Pulmonary artery endothelial cell (primary cell): Measurements from ENCODE around the gene NEK6. TPM values are rescaled to one million over a fixed set of nuclear protein-coding genes. Genes with fewer than 3 reads are reported as not detected.

Source experiments
- DNase-seq: peaks from one replicate; pipeline ENCODE4 v3.0.0-alpha.2; 2011; ENCODE audit warnings: low read depth, low spot score
- total RNA-seq: library from RNA; depleted of rRNA; stranded (reverse); fragments of >200 nt; gene quantifications from 2 replicates; pipeline ENCODE4 v1.2.3, GENCODE V29; 2014

The NEK6 gene
- total RNA-seq, 1 donor from 2014 or later: 37.5 TPM

DNA sequence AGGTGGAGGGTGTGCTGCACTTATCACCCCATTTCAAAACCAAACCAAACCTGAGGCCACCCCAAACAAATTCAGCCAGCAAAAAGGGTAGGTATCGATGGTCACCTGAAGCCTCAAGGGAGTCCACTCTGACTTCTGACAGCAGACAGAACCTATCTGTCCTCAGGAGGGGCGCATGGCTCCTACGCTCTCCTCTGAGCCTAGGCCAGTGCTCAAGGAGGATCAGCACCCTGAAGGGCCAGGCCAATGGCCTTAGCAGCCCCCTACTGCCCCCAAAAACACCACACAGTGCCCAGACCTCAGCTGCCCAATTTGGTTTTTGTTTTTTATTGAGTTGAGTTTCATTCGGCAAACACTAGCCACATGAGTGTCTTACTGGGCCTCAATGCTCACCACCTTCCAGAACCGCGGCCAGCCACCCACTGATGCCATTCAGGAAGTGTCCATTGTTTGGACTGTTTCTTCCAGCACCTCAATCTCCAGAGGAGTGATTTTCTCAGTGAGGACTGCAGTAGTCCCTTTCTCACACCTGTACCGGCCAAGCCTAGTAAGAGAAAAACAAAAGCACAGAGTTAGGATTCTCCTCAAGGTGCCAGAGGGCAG lies 95.5 kb downstream of the NEK6 start:
- DNase-seq: no peak

DNA sequence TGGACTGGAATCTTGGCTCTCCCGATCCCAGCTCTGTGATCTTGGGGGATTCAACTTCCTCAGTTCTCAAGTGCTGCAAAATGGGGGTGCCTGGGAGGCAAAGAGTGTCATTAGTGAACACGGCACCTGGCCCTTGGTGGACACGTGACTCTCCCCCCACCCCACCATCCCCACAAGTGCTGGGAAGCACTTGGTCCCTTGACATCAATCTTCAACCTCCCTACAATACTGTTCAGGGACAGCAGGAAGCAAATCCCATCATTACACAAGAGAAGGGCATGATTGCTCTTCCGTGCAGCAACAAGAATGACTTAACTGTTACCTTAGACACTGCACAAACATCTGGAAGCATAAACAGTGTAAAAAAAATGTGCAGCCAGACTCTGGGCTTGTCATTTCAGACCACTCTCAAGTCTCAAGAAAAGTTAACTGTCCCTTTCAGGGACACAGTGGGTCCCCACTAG lies 96.1 kb downstream of the NEK6 start:
- DNase-seq: no peak

DNA sequence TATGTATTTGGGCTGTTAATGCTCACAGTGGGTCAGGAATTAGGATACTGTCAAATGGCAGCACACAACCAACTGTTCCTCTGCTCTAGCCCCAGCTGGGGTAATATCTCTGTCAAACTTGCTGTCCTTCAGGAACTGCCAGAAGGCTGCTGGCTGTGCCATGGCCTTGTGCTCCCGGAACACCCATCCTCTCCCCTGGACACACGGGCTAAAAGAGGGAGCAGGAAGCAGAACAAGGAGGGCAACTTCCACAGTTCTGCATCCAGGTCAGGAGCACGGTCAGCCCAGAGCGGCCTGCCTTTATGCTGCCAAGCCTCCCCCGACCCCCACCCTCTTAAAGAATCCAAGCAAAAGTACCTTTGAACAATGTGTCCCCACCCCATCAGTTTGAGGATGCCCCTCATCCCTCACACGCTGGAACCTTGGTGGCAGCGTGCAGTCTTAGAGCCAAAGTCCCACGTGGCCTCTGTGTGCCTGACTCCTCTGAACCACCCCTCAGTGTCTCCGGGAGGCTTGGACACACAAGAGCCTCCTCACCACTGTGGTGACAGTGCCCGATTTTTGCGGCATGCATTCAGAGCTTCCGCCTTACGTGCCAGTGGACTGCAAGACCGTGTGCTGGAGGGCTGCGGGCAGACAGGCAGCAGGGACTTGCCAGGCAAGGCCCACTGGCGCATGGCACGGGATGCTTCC lies 96.7 kb downstream of the NEK6 start:
- no peak for DNase-seq

DNA sequence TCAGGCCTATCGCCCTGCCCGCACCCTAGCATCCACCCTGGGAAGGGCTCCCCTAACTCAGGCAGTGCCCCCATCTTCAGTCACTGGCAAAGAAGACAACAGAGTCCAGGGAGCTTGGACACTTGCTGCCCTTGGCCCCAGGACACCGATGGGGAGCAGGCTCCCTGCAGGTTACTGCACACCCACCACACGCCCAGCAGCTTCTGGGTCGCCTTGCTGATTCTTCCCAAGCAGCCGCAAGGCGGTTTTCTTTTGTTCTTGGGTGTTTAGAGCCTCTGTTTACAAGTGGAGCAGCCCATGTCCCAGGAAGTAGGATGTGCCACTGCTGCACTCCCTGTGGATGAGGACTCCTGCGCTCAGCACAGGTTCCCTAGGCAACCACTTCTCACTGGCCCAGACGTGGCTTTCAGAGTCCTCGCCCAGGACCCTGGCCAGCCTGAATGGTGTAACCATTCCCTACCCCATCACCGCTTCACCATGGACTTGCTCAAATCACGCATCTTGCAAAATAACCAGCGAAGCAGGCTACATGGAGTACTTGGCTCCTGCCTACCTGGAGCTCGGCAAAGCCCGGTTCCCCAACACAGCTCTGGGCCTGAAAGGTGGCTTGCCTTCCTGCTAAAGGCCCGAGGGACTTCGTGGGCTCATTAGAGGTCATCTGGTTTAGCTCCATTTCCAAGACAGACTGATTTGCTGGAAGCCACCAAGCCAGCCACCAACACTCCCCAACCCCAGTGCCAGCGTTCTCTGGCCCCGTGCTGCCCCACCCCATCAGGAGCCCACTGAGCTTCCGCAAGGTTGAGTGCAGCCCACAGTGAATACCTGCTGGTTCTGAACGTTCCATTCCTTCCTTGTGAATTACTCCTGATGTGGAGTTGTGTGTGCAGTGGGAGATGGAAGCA lies 97.5 kb downstream of the NEK6 start:
- no peak for DNase-seq

DNA sequence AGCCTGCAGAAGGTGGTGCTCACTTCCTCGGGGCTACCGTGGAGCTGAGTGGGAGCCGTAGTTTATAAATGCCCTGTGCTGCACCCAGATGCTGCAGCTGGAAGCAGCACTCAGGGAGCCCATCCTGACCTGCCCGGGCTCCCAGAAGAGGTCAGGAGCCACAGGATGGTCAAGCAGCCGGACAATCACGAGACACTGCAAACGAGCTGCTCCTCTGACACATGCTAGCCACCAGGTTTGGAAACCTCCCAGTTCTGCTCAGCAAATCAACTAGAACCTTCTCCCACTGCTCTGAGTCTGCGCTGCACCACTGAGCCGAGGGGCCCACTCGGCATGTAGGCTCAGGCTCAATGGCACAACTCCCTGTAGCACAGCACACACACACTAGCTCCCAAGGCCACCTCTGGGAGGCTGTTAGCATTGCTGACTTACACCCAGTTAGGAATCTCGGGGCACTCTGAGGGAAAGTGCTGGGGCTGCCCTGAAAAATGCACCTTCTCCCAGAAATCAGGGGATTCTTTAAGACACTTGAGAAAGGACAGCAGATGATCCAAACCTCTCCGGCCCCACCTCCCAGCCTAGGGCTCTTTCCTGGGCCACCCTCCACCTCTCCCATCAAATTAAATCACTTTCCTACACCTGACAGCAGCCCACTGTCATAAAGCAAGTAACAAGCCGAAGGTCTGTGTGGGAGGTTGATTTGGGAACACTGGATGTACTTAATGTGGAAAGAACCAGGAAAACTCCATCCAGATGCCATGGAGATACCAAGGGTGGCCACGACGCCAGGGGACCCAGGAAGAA lies 98.4 kb downstream of the NEK6 start:
- no peak for DNase-seq

DNA sequence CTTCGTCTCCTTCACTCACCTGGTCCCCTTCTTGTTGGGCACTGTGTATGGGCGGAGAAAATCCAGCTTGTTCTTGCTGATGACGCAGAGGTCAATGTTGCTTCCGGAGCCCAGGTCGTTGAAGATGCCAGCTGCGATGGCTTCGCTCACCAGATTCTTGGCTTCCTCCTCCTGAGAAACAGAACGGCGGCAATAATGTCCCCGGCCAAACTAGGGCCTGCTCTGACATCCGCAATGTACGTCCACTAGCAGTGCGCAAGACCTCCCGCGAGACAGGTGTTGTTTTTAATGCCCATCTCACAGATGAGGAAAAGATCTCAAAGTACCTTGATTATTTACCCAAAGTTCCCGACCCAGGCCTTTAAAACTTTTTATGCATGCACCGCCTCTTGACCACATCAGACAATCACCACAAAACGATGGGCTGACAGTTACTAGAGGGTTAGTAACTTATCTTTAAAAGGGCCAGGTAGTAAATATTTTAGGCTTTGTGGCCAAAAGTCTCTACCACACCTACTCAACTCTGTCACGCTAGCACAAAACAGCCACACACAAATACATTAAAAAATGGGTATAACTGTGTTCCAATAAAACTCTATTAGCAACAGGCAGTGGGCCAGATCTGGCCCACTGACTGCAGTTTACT lies 99.1 kb downstream of the NEK6 start:
- no peak for DNase-seq

DNA sequence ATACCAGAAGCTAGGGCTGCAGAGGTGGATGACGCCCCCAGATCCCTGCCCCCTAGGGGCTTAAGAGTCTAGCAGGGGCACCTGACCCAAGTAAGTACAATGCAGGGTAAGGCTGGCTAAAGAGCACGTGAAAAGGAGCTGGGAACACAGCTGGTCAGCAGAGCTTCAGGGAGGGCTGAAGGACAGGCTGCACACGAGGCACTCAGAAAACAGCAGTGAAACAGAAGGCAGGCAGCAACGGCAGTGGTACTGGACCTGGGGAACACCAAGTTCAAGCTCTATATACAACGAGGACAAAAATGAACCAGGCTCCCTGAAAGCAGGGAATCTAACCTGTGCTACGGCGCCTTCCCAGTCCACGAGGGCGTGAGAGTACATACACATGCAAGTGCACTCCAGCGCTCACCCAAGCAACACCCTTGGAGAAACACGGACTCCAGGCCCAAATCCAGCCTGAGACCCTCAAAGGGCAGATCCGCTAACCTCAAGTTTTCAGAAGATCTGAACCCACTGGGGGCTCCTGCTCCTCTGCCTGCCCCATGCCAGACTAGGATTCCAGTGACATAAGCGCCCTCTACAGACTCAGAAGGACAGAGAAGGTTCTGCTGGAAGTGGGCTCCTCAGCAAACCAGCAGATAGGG lies 100.1 kb downstream of the NEK6 start:
- DNase-seq: no peak

DNA sequence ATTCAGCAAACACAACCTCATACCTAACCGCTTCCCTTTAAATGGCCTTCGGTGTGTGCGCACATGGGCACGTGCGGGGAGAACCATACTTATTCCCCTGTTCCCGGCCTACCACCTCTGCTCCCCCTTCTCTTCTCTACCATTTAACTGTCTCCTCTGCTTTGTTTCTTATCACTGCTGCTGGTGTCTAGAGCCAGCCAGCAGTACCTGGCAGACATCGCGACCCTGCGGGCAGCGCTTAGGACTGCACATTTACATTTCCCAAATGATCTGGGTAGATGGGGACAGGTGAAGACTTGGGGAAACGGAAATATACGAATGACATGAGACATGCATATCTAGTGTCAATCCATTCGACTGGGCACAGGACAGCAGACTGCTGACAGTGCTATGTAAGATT lies 100.9 kb downstream of the NEK6 start:
- no peak for DNase-seq

DNA sequence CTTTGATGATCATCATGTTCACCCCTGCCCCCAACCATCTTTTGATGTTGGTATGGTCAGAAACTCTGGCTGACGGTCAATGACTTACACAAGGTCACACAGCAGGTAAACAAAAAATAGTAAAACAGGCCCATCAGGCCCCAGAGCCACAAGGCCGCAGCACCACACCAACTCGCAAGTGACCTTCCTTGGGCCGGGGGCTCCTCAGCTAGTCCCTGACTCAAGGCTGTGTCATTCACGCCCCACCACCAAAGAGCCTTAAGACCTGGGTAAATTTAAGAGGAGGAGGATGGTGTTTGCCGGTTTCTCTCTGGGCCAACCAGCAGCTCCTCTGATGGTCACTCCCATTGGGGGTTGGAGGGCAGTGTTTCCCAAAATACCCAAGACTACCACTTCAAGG lies 101.7 kb downstream of the NEK6 start:
- no peak for DNase-seq

DNA sequence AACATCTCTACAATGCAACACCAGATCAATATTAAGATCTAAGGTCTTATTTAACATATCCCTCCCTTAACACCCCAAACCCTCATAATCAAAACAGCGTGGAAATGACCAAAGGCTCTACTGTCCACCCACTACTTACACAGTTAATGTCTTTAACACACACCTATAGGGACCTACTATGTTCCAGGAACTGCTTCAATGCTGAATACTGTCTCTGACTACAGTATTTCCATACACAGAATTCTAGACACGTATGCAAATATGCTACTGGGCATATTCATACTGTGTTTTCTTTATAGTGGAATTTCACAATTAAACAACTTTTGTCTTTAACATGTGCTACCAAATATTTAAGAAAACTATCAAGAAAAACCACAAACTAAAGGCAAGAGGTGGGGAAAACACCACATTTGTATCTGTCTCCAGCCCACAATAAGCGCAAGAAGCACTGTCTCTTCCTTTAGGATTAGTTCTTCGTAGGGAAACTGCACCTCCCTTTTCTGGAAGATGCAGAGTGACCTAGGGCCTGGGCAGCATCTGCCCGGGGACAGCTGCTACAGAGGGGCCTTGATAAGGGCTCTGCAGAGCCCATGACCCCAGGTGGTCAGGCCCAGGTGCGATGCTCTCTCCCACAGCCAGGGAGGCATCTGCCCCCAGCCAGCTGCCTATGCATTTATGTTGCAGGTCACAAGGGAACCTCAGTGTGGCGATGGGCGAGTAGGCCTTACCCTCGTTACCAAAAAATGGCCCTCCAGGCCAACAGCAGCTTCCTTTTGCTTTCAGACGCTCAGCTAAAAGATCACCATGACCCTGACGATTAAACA lies 102.3 kb downstream of the NEK6 start:
- DNase-seq: no peak

DNA sequence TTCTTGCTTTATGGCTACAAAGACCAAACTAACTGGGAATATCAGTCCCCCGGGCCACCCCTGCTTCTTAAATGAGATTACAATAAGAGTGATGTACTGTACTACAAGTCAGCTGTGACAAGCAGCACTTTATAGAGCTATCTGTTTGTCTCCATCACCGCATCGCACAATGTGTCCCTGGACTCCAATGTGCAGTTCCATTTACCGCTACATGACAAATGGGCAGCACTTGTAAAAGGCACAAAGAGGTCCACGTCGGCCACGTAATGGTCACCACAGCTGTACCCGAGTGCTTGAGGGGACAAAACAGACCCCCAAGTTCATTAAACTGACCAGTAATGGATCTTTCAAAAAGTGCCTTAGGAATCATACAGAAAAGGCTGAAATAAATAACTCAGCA lies 103.4 kb downstream of the NEK6 start:
- no peak for DNase-seq

DNA sequence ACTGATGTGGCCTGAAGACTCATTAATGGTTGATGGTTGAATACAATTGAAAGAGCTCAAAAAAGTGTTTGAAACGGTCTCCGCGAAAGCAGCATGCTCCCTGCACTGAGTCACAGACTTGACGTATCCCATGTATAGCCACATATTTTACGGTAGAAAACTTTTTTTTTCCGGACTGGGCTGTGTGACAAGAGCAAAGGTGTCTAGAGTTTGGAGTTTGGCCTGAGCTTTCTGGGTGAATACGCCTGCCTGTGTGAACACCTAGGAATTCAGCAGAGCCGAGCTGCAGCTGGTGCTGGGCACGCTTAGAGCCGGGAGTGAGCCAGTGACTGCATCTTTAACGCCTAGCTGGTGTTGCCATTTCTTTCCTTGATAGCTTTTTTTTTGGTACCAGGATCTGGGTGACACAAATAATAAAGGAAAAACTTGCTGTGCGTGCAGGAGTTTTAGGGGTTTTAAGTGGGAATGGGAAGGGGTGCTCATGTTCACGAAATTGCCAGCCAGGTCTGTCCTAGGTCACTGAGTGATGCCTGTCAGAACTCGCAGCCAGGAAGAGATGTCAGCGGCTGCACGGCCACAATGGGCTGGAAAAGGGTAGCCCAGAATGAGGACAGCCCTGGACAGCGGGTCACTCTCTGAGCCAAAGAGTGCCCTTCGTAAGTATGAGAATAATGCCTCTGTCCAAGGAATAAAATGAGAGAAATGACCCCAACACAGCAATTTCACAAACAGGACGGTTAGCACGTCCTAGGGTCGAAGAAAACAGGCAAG lies 105.8 kb downstream of the NEK6 start:
- no peak for DNase-seq

DNA sequence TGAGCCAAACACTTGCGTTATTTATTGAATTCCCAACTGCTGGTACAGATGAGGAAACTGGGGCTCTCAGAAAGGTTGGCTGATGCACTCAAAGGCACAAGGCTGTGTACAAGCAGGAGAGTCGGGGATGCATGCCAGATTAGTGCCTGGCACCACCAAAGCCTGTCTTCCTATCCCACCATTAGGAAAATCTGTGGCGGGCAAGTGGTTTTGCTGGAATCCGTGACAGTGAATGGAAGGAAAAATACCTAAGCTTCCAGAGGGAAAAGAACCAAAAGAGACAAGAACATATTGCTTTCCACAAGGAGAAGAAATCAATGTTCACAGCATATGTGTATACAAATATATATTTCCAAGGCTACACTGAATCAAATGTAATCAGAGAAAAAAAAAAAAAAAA lies 106.4 kb downstream of the NEK6 start:
- no peak for DNase-seq

DNA sequence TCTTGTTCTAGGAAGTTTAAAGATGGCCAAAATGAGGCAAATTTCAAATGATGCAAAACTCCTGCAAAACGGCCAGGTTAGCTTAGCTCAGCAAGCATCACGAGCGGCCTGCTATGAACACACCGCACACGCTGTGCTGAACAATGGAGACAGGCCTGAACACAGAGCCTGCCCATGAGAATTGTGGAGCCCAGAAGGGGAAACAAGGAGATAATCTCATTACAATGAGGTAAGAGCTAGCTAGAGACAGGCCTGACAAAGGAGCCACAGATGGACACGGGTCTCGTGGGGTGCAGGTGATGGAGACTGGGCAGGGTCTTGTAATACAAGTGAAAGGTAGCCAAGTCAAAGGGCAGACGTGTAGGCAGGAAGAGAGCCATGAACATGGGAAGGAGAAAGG lies 107.3 kb downstream of the NEK6 start:
- DNase-seq: no peak

DNA sequence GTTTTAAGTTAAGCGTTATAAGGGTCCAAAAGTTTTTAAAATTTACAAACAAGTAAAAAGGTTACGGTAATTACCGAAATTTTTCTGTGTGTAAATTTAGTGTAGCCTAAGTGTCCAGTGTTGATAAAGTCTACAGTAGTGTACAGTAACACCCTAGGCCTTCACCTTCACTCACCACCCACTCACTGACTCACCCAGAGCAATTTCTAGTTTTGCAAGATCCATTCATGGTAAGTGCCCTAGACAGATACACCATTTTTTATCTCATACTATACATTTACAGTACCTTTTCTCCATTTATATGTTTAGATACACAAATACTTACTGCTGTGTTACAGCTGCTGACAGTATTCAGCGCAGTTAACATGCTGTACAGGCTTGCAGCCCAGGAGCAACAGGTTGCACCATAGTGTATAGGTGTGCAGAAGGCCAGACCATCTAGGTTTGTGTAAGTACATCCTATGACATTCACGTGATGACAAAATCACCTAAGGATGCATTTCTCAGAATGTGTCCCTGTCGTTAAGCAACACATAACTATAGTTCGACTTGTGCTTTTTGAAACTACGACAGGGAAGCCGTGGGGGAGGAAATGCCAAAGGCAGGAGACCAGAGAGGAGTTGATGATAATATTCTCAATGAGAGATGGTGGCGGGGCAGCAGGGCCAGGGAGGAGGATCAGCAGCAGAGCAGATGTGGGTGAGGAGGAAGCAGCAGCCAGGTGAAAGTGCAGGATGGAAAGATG lies 108.9 kb downstream of the NEK6 start:
- DNase-seq: no peak

DNA sequence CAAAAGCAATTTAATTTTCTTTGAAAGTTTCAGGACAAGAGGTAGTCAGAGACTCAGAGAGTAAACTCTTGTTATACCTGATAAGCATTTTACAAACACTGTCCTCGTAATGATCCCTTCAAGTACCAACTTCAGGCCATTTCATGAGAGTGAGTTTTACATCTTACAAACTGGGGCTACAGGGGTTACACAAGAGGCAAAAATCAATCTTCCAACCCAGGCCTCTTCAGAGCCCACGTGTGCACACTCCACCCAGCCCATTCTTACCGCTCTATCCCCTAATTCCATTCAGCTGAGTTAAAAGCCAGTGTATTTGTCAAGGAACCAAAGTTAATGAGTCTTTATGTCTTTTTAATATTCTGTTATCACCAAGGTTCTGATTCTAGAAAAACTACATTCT lies 110.9 kb downstream of the NEK6 start:
- DNase-seq: no peak

DNA sequence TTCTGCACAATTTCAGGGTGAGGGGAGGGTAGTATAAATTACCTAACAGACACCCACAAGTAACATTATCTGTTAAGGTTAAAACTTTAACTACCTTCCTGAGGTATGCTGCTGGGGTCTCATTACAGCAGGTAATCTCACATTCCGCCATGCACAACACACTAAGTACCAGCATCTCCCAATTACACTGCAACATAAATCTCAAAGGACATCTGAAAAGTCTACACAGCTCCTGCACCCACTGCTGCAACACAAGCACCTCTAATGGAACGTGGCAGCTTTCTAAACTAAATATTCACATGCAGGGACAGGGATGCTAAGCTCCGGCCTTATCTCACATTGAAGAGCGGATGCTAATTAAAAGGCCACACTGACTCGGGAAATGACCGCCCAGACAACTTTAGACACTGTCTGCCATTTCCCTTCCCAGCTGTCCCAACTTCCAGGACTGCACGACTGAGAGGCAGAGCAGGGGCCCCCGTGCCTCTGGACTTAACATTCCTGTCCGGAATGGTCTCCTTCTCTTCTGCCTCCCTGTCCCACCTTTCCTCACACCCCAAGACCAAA lies 111.6 kb downstream of the NEK6 start:
- DNase-seq: no peak
